Activated T-helper 17 cell treated with anti-CD3 and anti-CD28 coated beads, Interleukin-2, amount 50 U/mL, for 72 hours (primary cell): ENCODE measurements around the gene RNF187. TPM values are rescaled to one million over a fixed set of nuclear protein-coding genes. Genes with fewer than 3 reads are reported as not detected.

Experiments
- ATAC-seq: fragments of 150-1000 bp; cut with Tn5 transposase; replicated peaks from 2 replicates; pipeline ENCODE4 v1.10.0; 2021; ENCODE audit warnings: mild to moderate bottlenecking, moderate library complexity
- H3K27ac Mint-ChIP-seq: one replicate; pipeline ENCODE4 v1.8.0; 2022; ENCODE audit warnings: mixed read lengths
- H3K27me3 Mint-ChIP-seq: one replicate; pipeline ENCODE4 v1.8.0; 2022; ENCODE audit warnings: mixed read lengths
- H3K36me3 Mint-ChIP-seq: one replicate; pipeline ENCODE4 v1.8.0; 2022; ENCODE audit warnings: low read depth, mild to moderate bottlenecking, mixed read lengths
- H3K4me1 Mint-ChIP-seq: one replicate; pipeline ENCODE4 v1.8.0; 2022; ENCODE audit warnings: mixed read lengths
- H3K4me3 Mint-ChIP-seq: one replicate; pipeline ENCODE4 v1.8.0; 2022; ENCODE audit warnings: mild to moderate bottlenecking, mixed read lengths
- H3K9me3 Mint-ChIP-seq: one replicate; pipeline ENCODE4 v1.8.0; 2022; ENCODE audit warnings: mixed read lengths
- total RNA-seq, 2 donors: library from RNA; stranded (reverse); gene quantifications; one replicate each; pipeline ENCODE4 v1.2.3, GENCODE V29; 2022

Gene RNF187
- total RNA-seq, 2 donors from 2014 or later: 92.7 to 111 TPM

- H3K4me1 Mint-ChIP-seq: no peaks in the 10 kb centered on the region
- H3K9me3 Mint-ChIP-seq: no peaks in the 10 kb centered on the region
- no peaks in the 10 kb centered on the region for H3K36me3 Mint-ChIP-seq
- no peak overlapping the region for H3K27ac Mint-ChIP-seq
- no peak for ATAC-seq
- no peak overlapping the region for H3K4me3 Mint-ChIP-seq
- peaks cover 32% of the 10 kb centered on the region for H3K27me3 Mint-ChIP-seq
Measured at GRCh38 chr1:228528612-228529011, 41.4 kb downstream of the RNF187 start.

GRCh38 chr1:228530086-228530758 is 43.0 kb downstream of the RNF187 start:
- Mint-ChIP-seq H3K9me3 (no peaks in the 10 kb centered on the region), H3K4me3 (no peak overlapping the region), H3K27ac (no peak overlapping the region), H3K36me3 (no peaks in the 10 kb centered on the region), H3K4me1 (no peaks in the 10 kb centered on the region), H3K27me3 (peaks cover 36% of the 10 kb centered on the region)
- no peak for ATAC-seq

- no peak for ATAC-seq
- H3K27me3 Mint-ChIP-seq: peaks cover 38% of the 10 kb centered on the region
- H3K4me1 Mint-ChIP-seq: no peaks in the 10 kb centered on the region
- H3K36me3 Mint-ChIP-seq: no peaks in the 10 kb centered on the region
- no peak overlapping the region for H3K4me3 Mint-ChIP-seq
- H3K27ac Mint-ChIP-seq: no peak overlapping the region
- H3K9me3 Mint-ChIP-seq: peaks cover 6% of the 10 kb centered on the region
Measured at GRCh38 chr1:228530951-228531731, 44.0 kb downstream of the RNF187 start.

- Mint-ChIP-seq H3K27me3 (peaks cover 15% of the 10 kb centered on the region), H3K9me3 (peaks cover 6% of the 10 kb centered on the region), H3K4me3 (no peak overlapping the region), H3K27ac (no peak overlapping the region), H3K4me1 (no peaks in the 10 kb centered on the region), H3K36me3 (no peaks in the 10 kb centered on the region)
- ATAC-seq: no peak
Measured at GRCh38 chr1:228538831-228539230, 51.6 kb downstream of the RNF187 start.

- ATAC-seq: no peak
- Mint-ChIP-seq H3K27me3 (peaks cover 12% of the 10 kb centered on the region), H3K4me3 (no peak overlapping the region), H3K9me3 (peaks cover 6% of the 10 kb centered on the region), H3K27ac (no peak overlapping the region), H3K36me3 (no peaks in the 10 kb centered on the region), H3K4me1 (no peaks in the 10 kb centered on the region)
Measured at GRCh38 chr1:228540161-228540917, 53.2 kb downstream of the RNF187 start.

- H3K36me3 Mint-ChIP-seq: no peaks in the 10 kb centered on the region
- no peaks in the 10 kb centered on the region for H3K9me3 Mint-ChIP-seq
- H3K27me3 Mint-ChIP-seq: peaks cover 5% of the 10 kb centered on the region
- ATAC-seq: no peak
- H3K27ac Mint-ChIP-seq: no peak overlapping the region
- H3K4me3 Mint-ChIP-seq: no peak overlapping the region
- no peaks in the 10 kb centered on the region for H3K4me1 Mint-ChIP-seq
Measured at GRCh38 chr1:228541725-228542124, 54.5 kb downstream of the RNF187 start.

- Mint-ChIP-seq H3K36me3 (no peaks in the 10 kb centered on the region), H3K4me1 (no peaks in the 10 kb centered on the region), H3K9me3 (no peaks in the 10 kb centered on the region), H3K27me3 (no peaks in the 10 kb centered on the region), H3K4me3 (no peak overlapping the region), H3K27ac (no peak overlapping the region)
- no peak for ATAC-seq
Measured at GRCh38 chr1:228542376-228542775, 55.2 kb downstream of the RNF187 start.

- Mint-ChIP-seq H3K4me1 (no peaks in the 10 kb centered on the region), H3K27ac (no peak overlapping the region), H3K27me3 (no peaks in the 10 kb centered on the region), H3K4me3 (no peak overlapping the region), H3K9me3 (no peaks in the 10 kb centered on the region), H3K36me3 (no peaks in the 10 kb centered on the region)
- no peak for ATAC-seq
Measured at GRCh38 chr1:228542981-228543380, 55.8 kb downstream of the RNF187 start.

- Mint-ChIP-seq H3K4me1 (no peaks in the 10 kb centered on the region), H3K27ac (no peak overlapping the region), H3K9me3 (no peaks in the 10 kb centered on the region), H3K4me3 (no peak overlapping the region), H3K36me3 (no peaks in the 10 kb centered on the region), H3K27me3 (no peaks in the 10 kb centered on the region)
- ATAC-seq: no peak
Measured at GRCh38 chr1:228543396-228543795, 56.2 kb downstream of the RNF187 start.

GRCh38 chr1:228544021-228544850 is 57.1 kb downstream of the RNF187 start:
- H3K4me1 Mint-ChIP-seq: no peaks in the 10 kb centered on the region
- H3K27ac Mint-ChIP-seq: no peak overlapping the region
- H3K4me3 Mint-ChIP-seq: no peak overlapping the region
- no peak for ATAC-seq
- H3K9me3 Mint-ChIP-seq: no peaks in the 10 kb centered on the region
- H3K27me3 Mint-ChIP-seq: no peaks in the 10 kb centered on the region
- H3K36me3 Mint-ChIP-seq: no peaks in the 10 kb centered on the region

- Mint-ChIP-seq H3K9me3 (no peaks in the 10 kb centered on the region), H3K27me3 (no peaks in the 10 kb centered on the region), H3K4me3 (no peak overlapping the region), H3K4me1 (no peaks in the 10 kb centered on the region), H3K36me3 (no peaks in the 10 kb centered on the region), H3K27ac (no peak overlapping the region)
- ATAC-seq: no peak
Measured at GRCh38 chr1:228544921-228545591, 57.9 kb downstream of the RNF187 start.
